ENCODE measurements around the gene FBXL20. TPM values are rescaled to one million over a fixed set of nuclear protein-coding genes. Genes with fewer than 3 reads are reported as not detected.

Gene FBXL20
- total and polyA plus RNA-seq, 10 of the 15 experiments (the other 5 are each of a cell fraction or from before 2014, with no cell fraction given), result 1.2 to 8.3 (median 4.4) TPM

Other genes starting within 250 kb of the FBXL20 start
Only the 7 nearest of the 10 such genes appear.
- 6.2 and 8.7 TPM in 2 replicates for gene CACNB1, start 204.0 kb downstream of the FBXL20 start, total RNA-seq (2014; rRNA removed)
- gene CACNB1, start 204.0 kb downstream of the FBXL20 start, total RNA-seq (2014; rRNA removed; fragmentation: Illumina TruSeq; extraction: Trizol), result 2.3 and 4.3 TPM in 2 replicates
- 10.1 and 15.6 TPM in 2 replicates for gene CACNB1, start 204.0 kb downstream of the FBXL20 start, total RNA-seq (2021)
- gene CACNB1, start 204.0 kb downstream of the FBXL20 start, polyA plus RNA-seq (2011; rRNA removed), result 3.6 and 8.0 TPM in 2 replicates
- 3.8 and 6.3 TPM in 2 replicates for gene CACNB1, start 204.0 kb downstream of the FBXL20 start, polyA plus RNA-seq (2014; fragmentation: Illumina TruSeq; extraction: Trizol)
- under 1 TPM; 0.06 to 0.18 TPM for gene CACNB1, start 204.0 kb downstream of the FBXL20 start, polyA plus RNA-seq (2014; fragmentation: Nextera tagmentation; extraction: Ambion mirVana)
- gene CACNB1, start 204.0 kb downstream of the FBXL20 start, polyA plus RNA-seq (2014; rRNA removed), result 12.6 and 14.1 TPM in 2 replicates
- gene CACNB1, start 204.0 kb downstream of the FBXL20 start, polyA plus RNA-seq (2016; fragmentation: Nextera tagmentation; extraction: Ambion mirVana), result 1 to 10 TPM; 4.7 to 6.5 TPM
- gene RPL19, start 201.3 kb downstream of the FBXL20 start, total RNA-seq (2014; rRNA removed), result 3,345 and 3,660 TPM in 2 replicates
- gene RPL19, start 201.3 kb downstream of the FBXL20 start, total RNA-seq (2014; rRNA removed; fragmentation: Illumina TruSeq; extraction: Trizol), result 4,424 and 4,557 TPM in 2 replicates
- 2,884 and 2,984 TPM in 2 replicates for gene RPL19, start 201.3 kb downstream of the FBXL20 start, total RNA-seq (2021)
- 2,325 and 2,496 TPM in 2 replicates for gene RPL19, start 201.3 kb downstream of the FBXL20 start, polyA plus RNA-seq (2011; rRNA removed)
- gene RPL19, start 201.3 kb downstream of the FBXL20 start, polyA plus RNA-seq (2014; fragmentation: Illumina TruSeq; extraction: Trizol), result 2,387 and 5,536 TPM in 2 replicates
- gene RPL19, start 201.3 kb downstream of the FBXL20 start, polyA plus RNA-seq (2014; fragmentation: Nextera tagmentation; extraction: Ambion mirVana), result 1,000 to 10,000 TPM; 4,826 to 5,082 TPM
- 4,304 and 4,328 TPM in 2 replicates for gene RPL19, start 201.3 kb downstream of the FBXL20 start, polyA plus RNA-seq (2014; rRNA removed)
- gene RPL19, start 201.3 kb downstream of the FBXL20 start, polyA plus RNA-seq (2016; fragmentation: Nextera tagmentation; extraction: Ambion mirVana), result 1,000 to 10,000 TPM; 1,862 to 1,965 TPM
- gene STAC2, start 175.7 kb downstream of the FBXL20 start, total RNA-seq (2014; rRNA removed), result not detected in 2 replicates
- 0.04 TPM in 1 of 2 replicates, not detected in the other for gene STAC2, start 175.7 kb downstream of the FBXL20 start, total RNA-seq (2014; rRNA removed; fragmentation: Illumina TruSeq; extraction: Trizol)
- gene STAC2, start 175.7 kb downstream of the FBXL20 start, total RNA-seq (2021), result not detected in 2 replicates
- not detected in 2 replicates for gene STAC2, start 175.7 kb downstream of the FBXL20 start, polyA plus RNA-seq (2011; rRNA removed)
- gene STAC2, start 175.7 kb downstream of the FBXL20 start, polyA plus RNA-seq (2014; fragmentation: Illumina TruSeq; extraction: Trizol), result not detected in 2 replicates
- gene STAC2, start 175.7 kb downstream of the FBXL20 start, polyA plus RNA-seq (2014; fragmentation: Nextera tagmentation; extraction: Ambion mirVana), result not detected
- gene STAC2, start 175.7 kb downstream of the FBXL20 start, polyA plus RNA-seq (2014; rRNA removed), result not detected in 2 replicates
- gene STAC2, start 175.7 kb downstream of the FBXL20 start, polyA plus RNA-seq (2016; fragmentation: Nextera tagmentation; extraction: Ambion mirVana), result not detected
- gene MED1, start 49.6 kb upstream of the FBXL20 start, total RNA-seq (2014; rRNA removed), result 27.2 and 28.1 TPM in 2 replicates
- 33.0 and 34.9 TPM in 2 replicates for gene MED1, start 49.6 kb upstream of the FBXL20 start, total RNA-seq (2014; rRNA removed; fragmentation: Illumina TruSeq; extraction: Trizol)
- gene MED1, start 49.6 kb upstream of the FBXL20 start, total RNA-seq (2021), result 40.2 and 41.2 TPM in 2 replicates
- gene MED1, start 49.6 kb upstream of the FBXL20 start, polyA plus RNA-seq (2011; rRNA removed), result 42.0 and 45.4 TPM in 2 replicates
- gene MED1, start 49.6 kb upstream of the FBXL20 start, polyA plus RNA-seq (2014; fragmentation: Illumina TruSeq; extraction: Trizol), result 50.1 and 58.0 TPM in 2 replicates
- 10 to 100 TPM in 1 of 2 experiments, 1 to 10 TPM in 1; 8.7 to 10.8 TPM for gene MED1, start 49.6 kb upstream of the FBXL20 start, polyA plus RNA-seq (2014; fragmentation: Nextera tagmentation; extraction: Ambion mirVana)
- gene MED1, start 49.6 kb upstream of the FBXL20 start, polyA plus RNA-seq (2014; rRNA removed), result 27.4 and 32.1 TPM in 2 replicates
- gene MED1, start 49.6 kb upstream of the FBXL20 start, polyA plus RNA-seq (2016; fragmentation: Nextera tagmentation; extraction: Ambion mirVana), result 10 to 100 TPM; 22.8 to 25.4 TPM
- 33.3 and 44.8 TPM in 2 replicates for gene CDK12, start 59.9 kb upstream of the FBXL20 start, total RNA-seq (2014; rRNA removed)
- 32.0 and 33.5 TPM in 2 replicates for gene CDK12, start 59.9 kb upstream of the FBXL20 start, total RNA-seq (2014; rRNA removed; fragmentation: Illumina TruSeq; extraction: Trizol)
- gene CDK12, start 59.9 kb upstream of the FBXL20 start, total RNA-seq (2021), result 53.2 and 55.1 TPM in 2 replicates
- 32.9 and 39.0 TPM in 2 replicates for gene CDK12, start 59.9 kb upstream of the FBXL20 start, polyA plus RNA-seq (2011; rRNA removed)
- 47.7 and 49.1 TPM in 2 replicates for gene CDK12, start 59.9 kb upstream of the FBXL20 start, polyA plus RNA-seq (2014; fragmentation: Illumina TruSeq; extraction: Trizol)
- 1 to 10 TPM; 3.2 to 3.4 TPM for gene CDK12, start 59.9 kb upstream of the FBXL20 start, polyA plus RNA-seq (2014; fragmentation: Nextera tagmentation; extraction: Ambion mirVana)
- gene CDK12, start 59.9 kb upstream of the FBXL20 start, polyA plus RNA-seq (2014; rRNA removed), result 31.9 and 33.4 TPM in 2 replicates
- gene CDK12, start 59.9 kb upstream of the FBXL20 start, polyA plus RNA-seq (2016; fragmentation: Nextera tagmentation; extraction: Ambion mirVana), result 10 to 100 TPM; 16.5 to 16.6 TPM
- not detected in 2 replicates for gene NEUROD2, start 206.3 kb upstream of the FBXL20 start, total RNA-seq (2014; rRNA removed)
- gene NEUROD2, start 206.3 kb upstream of the FBXL20 start, total RNA-seq (2014; rRNA removed; fragmentation: Illumina TruSeq; extraction: Trizol), result not detected in 2 replicates
- gene NEUROD2, start 206.3 kb upstream of the FBXL20 start, total RNA-seq (2021), result not detected in 2 replicates
- not detected in 2 replicates for gene NEUROD2, start 206.3 kb upstream of the FBXL20 start, polyA plus RNA-seq (2011; rRNA removed)
- gene NEUROD2, start 206.3 kb upstream of the FBXL20 start, polyA plus RNA-seq (2014; fragmentation: Illumina TruSeq; extraction: Trizol), result not detected in 2 replicates
- gene NEUROD2, start 206.3 kb upstream of the FBXL20 start, polyA plus RNA-seq (2014; fragmentation: Nextera tagmentation; extraction: Ambion mirVana), result not detected
- gene NEUROD2, start 206.3 kb upstream of the FBXL20 start, polyA plus RNA-seq (2014; rRNA removed), result not detected in 2 replicates
- gene NEUROD2, start 206.3 kb upstream of the FBXL20 start, polyA plus RNA-seq (2016; fragmentation: Nextera tagmentation; extraction: Ambion mirVana), result not detected
- gene PPP1R1B, start 225.3 kb upstream of the FBXL20 start, total RNA-seq (2014; rRNA removed), result not detected in 2 replicates
- not detected in 2 replicates for gene PPP1R1B, start 225.3 kb upstream of the FBXL20 start, total RNA-seq (2014; rRNA removed; fragmentation: Illumina TruSeq; extraction: Trizol)
- not detected in 2 replicates for gene PPP1R1B, start 225.3 kb upstream of the FBXL20 start, total RNA-seq (2021)
- 0.08 and 0.10 TPM in 2 replicates for gene PPP1R1B, start 225.3 kb upstream of the FBXL20 start, polyA plus RNA-seq (2011; rRNA removed)
- gene PPP1R1B, start 225.3 kb upstream of the FBXL20 start, polyA plus RNA-seq (2014; fragmentation: Illumina TruSeq; extraction: Trizol), result not detected in 2 replicates
- not detected for gene PPP1R1B, start 225.3 kb upstream of the FBXL20 start, polyA plus RNA-seq (2014; fragmentation: Nextera tagmentation; extraction: Ambion mirVana)
- not detected in 2 replicates for gene PPP1R1B, start 225.3 kb upstream of the FBXL20 start, polyA plus RNA-seq (2014; rRNA removed)
- gene PPP1R1B, start 225.3 kb upstream of the FBXL20 start, polyA plus RNA-seq (2016; fragmentation: Nextera tagmentation; extraction: Ambion mirVana), result not detected

All from GM12878 (cell line).